Esophagus squamous epithelium (tissue), 4 donors: Measurements from ENCODE around the gene VEGFC.

ENCODE experiments used
- POLR2A ChIP-seq, 4 donors: fragments of 450-650 bp; IDR thresholded peaks; one replicate each; pipeline ENCODE4 v1.6.1; 2017; ENCODE audit warnings: antibody characterized with exemption in 4 of 4, mild to moderate bottlenecking in 4 of 4, moderate library complexity in 3 of 4
- TF ChIP-seq, protein P1 (sequence below), 6 experiments: fragments of 450-650 bp in 4 of 6; fragments of 200-600 bp in 2 of 6; sonication (generic) in 2 of 6; IDR thresholded peaks; one replicate each; pipeline ENCODE4 v1.5.1; 2016 to 2019; ENCODE audit warnings: antibody characterized with exemption in 6 of 6, mild to moderate bottlenecking in 4 of 6, moderate library complexity in 4 of 6

GRCh38 chr4:176758323-176758722 lies 34.4 kb downstream of the VEGFC start:
- TF ChIP-seq, protein P1, sequence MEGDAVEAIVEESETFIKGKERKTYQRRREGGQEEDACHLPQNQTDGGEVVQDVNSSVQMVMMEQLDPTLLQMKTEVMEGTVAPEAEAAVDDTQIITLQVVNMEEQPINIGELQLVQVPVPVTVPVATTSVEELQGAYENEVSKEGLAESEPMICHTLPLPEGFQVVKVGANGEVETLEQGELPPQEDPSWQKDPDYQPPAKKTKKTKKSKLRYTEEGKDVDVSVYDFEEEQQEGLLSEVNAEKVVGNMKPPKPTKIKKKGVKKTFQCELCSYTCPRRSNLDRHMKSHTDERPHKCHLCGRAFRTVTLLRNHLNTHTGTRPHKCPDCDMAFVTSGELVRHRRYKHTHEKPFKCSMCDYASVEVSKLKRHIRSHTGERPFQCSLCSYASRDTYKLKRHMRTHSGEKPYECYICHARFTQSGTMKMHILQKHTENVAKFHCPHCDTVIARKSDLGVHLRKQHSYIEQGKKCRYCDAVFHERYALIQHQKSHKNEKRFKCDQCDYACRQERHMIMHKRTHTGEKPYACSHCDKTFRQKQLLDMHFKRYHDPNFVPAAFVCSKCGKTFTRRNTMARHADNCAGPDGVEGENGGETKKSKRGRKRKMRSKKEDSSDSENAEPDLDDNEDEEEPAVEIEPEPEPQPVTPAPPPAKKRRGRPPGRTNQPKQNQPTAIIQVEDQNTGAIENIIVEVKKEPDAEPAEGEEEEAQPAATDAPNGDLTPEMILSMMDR (IDR thresholded peaks at IDR 0.05) = no peak
- TF ChIP-seq POLR2A (IDR thresholded peaks at IDR 0.05) = no peak
